HG03378 (cell line): ENCODE measurements around the gene RNF214.
"Not testable (repeated sequence)": the region's sequence is repeated elsewhere in the genome, so short reads cannot be mapped to it uniquely, and the experiment has no call there.

Experiments used
- ATAC-seq: cut with Tn5 transposase; IDR thresholded peaks from one replicate; pipeline ENCODE4 v1.9.1; 2021; ENCODE audit warnings: mild to moderate bottlenecking, moderate library complexity; ENCODE audit not compliant: unreplicated experiment

Gene RNF214

DNA sequence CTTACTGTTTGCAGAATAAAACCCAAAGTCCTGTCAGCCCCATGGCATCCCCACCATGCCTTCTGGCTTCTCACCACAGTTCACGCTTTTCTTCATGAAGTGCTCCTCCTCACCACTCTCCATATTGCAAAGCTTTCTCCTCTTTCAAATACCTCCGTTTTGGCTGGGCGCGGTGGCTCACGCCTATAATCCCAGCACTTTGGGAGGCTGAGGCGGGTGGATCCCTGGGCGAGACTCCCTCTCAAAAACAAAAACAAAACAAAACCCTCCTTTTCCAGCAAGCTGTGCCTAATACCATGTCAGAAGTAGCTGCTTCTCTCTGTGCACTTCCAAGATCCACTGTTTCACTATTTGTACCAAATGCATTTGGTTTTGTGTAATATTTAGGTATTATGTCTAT, 76.8 kb downstream of the RNF214 start:
- no peak for ATAC-seq

DNA sequence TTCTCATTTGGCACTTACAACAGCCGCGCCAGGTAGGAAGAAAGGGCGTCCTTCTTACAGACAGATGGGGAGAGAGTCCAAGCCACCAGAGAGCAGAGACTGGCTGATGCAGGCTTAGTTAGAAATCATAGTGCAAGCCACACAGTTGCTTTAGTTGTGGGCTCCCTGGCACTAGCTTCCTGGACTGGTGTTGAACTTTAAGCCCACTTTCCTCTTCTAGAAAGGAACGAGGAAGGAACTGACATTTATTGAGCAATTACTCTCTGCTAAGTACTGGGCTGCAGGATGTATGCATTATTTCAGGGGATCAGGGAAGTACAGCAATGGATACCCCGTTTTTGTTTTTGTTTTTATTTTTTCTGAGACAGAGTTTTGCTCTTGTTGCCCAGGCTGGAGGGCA, 80.6 kb downstream of the RNF214 start:
- no peak for ATAC-seq

DNA sequence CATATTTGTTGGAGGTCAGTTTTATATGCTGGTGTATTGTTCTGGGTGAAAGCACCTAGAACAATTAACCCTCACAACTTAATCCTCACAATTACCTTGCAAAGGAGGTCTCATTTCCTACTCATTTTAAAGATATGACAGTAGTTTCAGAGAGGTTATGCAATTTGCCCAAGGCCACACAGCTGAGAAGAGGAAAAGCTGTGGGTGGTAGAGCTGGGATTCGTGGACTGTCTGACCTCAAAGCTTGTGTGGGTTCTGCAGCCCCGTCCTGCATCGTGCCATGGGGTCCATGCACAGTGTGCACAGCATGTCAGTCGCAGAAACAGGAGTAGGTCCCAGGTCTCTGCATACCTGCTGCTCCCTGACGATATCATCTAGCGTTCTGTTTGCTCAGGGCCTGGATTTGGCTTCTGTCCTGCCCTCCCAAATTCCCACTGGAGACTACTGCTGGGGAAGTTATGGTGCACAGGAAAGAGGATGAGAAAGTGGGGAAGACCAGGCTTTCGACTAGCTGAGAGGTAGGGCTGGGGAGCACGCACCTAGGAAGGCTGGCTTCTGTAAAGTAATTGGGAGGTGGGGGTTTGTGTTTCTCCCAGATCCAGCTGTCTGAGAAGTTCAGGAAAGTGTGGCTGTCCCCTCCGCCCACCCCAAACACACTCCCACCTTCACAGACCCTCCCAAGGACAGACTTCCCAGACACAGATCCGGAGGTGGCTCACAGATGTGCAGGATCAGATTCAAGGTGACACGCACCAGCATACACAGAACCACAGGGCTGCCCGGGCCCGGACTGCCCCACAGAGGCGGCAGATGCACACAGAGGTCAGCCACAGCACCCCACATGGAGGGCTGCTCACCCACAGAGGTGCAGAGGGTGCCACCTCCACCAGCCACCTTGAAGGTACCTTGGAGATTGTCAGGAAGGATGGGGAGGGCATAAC, 81.6 kb downstream of the RNF214 start:
- no peak for ATAC-seq

DNA sequence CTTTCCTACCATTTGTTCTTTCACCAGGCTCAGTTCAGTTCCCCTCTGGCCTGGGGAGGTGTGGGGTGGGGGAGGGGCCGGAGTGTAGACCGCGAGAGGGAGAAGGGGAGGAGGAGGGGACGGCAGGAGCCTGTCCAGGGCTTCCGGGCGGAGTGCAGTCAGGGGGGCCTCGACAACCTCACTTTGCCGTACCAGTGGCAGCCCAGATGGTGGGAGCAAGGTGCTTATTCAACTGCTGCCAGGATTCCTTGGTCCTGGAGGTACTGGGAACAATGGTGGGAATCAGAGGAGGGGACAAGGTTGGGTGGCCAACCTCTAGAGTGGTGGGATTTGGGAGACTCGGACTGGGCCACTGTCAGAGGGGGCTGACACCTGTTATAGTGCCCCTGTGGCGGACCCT, 82.4 kb downstream of the RNF214 start:
- no peak for ATAC-seq

DNA sequence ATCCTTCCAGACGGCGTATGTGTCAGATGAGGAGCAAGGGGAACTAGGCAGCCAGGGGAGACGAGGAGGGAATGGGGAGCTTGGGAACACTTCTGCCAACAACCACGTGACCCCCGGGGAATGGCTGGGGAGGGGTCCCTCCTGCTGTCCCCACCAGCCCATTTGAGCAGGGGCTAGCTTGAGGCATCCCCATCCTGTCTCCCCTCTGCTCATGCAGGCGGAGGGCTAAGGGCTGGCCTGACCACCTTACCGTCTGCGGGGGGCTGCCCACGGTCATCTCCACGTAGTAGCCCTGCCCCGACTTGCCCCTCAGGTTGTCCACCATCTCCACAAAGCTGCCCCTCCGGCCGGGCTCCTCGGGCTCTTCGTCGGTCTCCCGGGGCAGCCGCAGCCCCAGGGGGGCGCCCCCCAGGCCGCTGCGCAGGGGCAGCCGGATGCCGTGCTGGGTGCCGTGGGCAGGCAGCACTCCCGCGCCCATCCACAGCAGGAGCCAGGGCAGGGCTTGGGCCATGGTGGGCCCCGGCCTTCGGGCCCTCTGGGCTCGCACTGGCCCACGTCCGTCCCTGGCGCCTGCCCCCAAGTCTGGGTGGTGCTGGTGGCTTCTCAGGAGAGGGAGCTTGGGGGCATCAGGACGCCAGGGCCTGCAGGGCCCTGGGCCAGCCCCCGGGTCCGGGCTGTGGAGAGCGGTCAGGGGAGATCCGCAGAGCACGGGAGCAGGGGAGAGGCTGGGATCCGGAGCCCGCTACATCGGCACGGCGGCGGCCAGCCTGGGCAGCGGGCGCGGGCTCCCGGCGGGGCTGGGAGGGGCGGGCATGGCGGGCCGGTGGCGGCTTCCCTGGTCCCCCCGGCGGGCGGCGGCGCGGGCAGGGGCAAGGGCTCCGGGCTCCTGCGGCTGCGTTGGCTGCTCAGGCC, 83.1 kb downstream of the RNF214 start:
- no peak for ATAC-seq

DNA sequence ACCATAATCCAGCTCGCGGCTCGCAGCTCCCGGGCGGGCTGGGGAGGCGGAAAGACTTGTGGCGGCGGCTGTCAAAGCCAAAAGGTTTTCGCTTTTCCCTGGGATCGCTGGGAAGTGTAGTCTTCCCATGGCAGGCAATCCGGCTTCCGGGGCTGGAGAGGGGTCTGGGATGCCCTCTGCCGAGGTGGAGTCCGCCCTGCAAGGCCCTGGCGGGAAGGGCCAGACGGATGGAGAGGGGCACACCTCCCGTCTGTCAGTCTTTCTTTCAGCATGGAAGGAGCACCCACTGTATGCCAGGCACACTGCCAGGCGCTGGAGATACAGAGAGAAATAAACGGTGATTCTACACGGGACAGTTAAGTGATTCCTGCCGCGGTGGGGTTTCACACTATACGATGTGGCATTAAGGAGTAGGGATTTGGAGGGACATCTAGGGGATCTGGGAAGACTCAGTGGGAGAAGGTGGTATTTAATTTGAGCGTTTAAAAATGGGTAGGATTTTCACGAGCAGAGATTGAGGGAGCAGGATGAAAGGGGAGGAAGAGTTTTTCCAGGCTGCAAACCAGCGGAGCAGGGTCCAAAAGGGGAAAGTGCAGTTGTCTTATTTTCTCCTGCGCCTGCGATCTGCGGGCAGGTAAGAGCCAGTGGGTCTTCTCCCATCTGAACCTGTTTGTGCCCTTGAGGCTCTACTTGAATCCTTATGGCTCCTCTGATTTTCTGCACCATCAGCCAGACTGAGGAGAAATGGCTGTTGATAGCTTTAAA, 83.9 kb downstream of the RNF214 start, which contains the start of gene BACE1:
Gene BACE1, minus strand, starts transcription at position 60 of the 765 bp plus-strand sequence. CDS start 461 bp downstream, outside the sequence.
- ATAC-seq, result no peak

DNA sequence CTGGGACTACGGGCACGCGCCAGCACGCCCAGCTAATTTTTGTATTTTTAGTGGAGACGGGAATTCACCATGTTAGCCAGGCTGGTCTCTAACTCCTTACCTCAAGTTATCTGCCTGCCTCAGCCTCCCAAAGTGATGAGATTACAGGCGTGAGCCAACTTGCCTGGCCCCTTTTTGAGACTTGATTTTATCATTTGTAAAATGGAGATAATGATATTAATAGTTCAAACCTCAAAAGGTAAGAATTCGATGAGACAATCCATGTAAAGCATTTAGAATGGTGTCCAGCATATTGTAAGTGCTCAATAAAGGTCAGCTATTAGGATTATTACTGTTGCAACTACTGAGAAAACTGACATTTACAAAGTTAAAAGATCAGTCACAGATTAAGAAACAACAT, 86.3 kb downstream of the RNF214 start:
- ATAC-seq, result no peak

DNA sequence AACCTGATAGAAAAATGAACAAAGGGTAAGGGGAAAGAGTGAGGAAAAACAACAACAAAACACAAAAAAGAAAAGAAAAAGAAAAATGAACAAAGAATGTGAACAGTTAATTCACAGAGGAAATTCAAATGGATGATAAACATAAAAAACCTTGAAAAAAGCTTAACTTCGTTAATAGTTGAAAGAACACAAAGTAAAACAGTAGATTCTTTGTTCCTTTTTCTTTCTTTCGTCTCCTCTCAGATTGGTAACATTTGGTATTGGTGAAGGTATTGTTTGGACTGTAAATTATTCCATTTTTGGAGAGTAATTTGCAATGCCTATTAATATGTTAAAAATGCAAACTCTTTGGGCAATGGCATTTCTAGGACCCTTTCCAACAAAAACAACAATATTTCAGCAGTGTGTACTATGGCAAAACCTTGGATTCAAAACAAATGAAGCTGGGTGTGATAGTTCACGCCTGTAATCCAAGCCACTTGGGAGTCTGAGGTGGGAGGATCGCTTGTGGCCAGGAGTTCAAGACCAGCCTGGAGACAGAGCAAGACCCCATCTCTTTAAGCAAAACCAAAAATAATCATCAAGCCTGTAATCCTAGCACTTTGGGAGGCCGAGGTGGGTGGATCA, 86.9 kb downstream of the RNF214 start:
- ATAC-seq, result no peak

DNA sequence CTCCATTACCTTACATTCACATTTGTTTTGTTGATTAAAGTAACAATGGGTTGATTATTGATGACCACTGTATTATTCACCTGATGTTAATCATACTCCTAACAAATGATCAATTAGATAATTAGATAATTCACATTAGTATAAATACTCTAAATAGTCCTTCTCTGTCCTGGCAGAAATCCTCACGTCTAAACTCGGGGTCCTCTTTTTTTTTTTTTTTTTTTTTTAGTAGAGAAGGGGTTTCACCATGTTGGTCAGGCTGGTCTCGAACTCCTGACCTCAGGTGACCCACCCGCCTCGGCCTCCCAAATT, 94.7 kb downstream of the RNF214 start:
- not testable (repeated sequence) for ATAC-seq

DNA sequence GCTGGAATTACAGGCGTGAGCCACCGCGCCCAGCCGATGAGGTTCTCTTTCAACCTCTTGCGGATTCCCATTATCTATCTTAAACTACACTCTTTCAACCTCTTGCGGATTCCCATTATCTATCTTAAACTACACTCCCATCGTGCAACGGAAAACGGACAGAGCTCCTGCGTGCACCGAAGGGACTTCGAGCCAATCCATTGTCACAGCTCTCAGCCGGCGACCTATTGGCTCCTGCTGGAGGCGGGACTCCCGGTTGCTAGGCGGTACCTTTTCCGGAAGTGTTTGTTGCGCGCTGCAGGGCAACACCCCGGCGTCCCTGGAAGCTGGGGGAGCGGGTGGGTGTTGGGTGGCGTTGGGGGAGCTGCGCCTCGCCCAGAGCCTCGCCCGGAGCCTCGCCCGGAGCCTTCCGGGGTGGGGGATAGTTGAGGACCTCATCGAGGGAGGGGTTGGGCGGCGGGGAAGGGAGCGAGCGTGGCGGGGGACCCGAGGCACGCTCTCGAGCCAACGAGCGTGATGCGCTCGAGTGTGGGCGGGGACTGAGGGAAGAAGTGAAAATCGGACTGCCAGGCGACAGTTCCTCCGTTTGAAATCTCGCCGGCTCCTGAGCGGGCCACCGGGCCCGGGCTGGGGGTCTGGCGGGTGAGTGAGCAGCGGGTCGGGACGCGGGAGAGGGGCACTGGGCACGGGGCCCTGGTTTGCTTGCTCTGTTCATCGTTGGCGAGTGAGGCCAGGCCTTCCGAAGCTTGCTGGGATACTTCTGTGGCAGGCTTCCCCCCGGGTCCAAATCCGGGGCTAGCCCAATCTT, 95.3 kb downstream of the RNF214 start, which contains the start of gene CEP164:
Gene CEP164, plus strand, starts transcription at position 288 of the 808 bp plus-strand sequence. CDS start 10,733 bp downstream, outside the sequence.
- peak; percentile 86 for ATAC-seq

DNA sequence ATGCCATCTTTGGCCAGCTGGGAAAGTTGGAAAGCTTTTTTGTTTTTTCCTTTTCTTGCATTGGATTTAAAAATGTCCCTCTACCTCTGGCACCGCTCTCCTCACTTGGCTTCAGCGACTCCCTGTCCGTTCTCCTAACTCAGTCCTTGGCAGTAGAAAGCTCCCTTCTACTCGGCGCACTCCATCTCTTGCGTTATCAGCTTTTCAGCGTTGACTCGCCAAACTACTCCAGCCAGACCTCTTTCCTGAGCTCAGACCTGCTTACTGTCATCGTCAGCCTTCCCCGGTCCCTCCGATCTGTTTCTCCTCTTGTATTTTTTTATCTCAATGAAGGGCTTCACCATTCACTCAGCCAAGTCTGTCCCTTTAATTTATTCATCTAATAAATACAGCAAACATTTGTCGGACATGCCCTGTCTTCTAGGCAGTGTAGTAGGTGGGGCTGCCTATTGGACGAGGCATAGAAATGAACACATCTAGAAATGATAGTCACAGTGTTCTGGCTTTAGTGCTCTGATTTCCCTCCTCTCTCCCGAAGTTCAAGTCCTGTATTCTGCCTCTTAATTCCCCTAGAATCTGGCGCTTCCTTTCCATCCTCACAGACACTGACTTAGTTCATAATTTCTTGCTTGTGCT, 96.0 kb downstream of the RNF214 start:
- ATAC-seq, result no peak

DNA sequence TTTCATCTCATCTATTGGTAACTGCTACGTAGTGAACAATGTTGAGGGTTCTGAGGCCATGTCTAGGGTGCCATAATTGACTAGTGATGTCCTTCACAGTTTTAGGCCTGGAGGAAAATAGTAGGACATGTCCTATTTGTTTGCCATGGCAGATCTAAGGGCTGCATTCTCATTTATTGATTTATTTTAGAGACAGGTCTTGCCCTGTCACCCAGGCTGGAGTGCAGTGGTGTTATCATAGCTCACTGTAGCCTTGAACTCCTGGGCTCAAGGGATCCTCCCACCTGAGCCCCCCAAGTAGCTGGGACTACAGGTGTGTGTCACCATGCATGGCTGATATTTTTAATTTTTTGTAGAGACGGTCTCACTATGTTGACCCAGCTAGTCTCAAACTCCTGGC, 100.4 kb downstream of the RNF214 start:
- no peak for ATAC-seq

DNA sequence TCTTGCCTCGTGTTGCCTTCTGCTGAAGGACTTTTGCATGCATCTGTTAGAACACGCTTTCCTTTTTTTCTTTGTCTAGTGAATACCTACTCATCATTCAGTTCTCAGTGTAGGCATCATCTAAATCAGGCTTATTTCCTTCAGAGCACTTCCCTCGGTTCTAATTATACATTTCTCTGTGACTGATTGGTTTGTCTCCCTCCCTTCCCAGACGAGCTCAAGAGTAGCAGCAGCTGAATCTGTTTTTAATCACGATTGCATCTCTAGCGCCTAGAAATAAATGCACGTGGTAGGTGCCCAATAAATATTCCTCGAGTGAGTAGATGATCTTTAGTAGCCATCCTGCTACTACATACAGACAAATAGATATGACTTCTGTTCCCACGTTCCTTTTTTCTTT, 101.4 kb downstream of the RNF214 start:
- ATAC-seq, result no peak

DNA sequence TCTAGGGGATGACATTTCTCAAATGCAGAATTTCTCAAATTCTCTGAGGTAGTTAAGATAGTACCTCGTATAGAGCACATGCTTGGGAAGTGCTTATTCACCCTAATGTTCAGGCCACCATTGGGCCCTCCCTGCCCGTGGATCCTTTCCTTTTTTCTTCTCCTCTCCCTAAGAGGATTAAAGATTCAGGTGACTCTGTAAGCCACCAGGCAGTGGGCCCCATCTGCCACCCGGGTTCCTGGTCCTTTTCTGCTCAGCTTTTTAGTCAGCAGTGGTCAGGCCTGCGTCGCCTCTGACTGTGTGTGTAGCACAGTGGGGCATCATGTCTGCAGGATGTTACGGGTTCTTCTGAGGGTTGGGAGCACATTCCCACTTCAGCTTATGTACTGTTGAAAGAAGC, 102.4 kb downstream of the RNF214 start:
- no peak for ATAC-seq

DNA sequence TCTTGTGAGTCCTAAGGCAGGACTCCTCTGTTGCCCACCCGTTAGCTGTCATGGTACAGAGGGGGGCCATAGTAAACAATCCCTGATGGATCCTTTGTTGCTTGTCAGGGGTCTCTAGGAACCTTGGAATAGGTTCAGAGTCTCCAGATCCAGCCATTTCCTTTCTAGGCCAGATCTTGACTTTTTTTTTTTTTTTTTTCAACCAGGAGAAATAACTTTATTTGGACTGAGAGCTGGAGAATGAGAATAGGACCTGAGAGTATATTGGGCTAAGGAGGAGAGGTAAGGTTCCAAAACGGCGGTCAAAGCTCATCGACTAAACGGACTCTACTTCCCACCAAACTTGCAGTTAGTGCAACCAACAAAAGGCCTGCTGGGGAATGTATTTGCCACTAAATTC, 102.9 kb downstream of the RNF214 start:
- ATAC-seq, result no peak
